ENCODE measurements around the gene GJC1. TPM values are rescaled to one million over a fixed set of nuclear protein-coding genes. Genes with fewer than 3 reads are reported as not detected.

Gene GJC1
- polyA plus RNA-seq, 2 of the 4 experiments (the other 2 are of a cell fraction): 21.2 to 22.1 TPM

DNA sequence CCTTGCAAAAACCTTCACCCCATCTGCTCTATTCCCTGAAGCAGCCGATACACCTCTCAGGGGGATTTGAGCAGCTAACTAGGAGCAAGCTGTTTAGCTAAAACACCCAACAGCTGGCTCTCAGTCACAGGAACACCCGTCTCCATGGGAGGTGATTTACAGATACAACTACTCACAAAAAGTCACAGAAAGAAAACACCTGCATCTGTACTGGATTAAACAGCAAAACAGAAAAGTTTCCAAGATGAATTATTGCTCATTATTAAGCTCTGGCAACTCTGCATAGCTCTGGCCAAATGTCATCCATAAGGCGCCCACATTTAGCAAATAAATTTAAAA is 22.3 kb downstream of the GJC1 start:
- H3K27ac ChIP-seq: no peak overlapping the region
- H3K9me3 ChIP-seq: no peaks in the 10 kb centered on the region
- 80% methylated on average over 3 of the region's 3 CpGs for WGBS (ENCODE audit: missing lambda C conversion rate)
- 0 out of 3 replicates have a peak overlapping the region, but pooled peaks have one; percentile 2 for H3K4me2 ChIP-seq
- TF ChIP-seq TP53 (CRISPR knock-in tag; IDR thresholded peaks at IDR 0.05) (no peak), FOSB (CRISPR knock-in tag; IDR thresholded peaks at IDR 0.05) (no peak), EHF (CRISPR knock-in tag; IDR thresholded peaks at IDR 0.05) (no peak), RAD21 (conservative IDR thresholded peaks at IDR 0.05 in 1 of 2, IDR thresholded peaks at IDR 0.05 in 1 of 2) (no peak), PHF8 (IDR thresholded peaks at IDR 0.05; ENCODE audit: borderline replicate concordance, low read depth) (no peak), RARB (CRISPR knock-in tag; IDR thresholded peaks at IDR 0.05) (no peak), HOXB5 (CRISPR knock-in tag; IDR thresholded peaks at IDR 0.05) (no peak), NPAS2 (CRISPR knock-in tag; IDR thresholded peaks at IDR 0.05; ENCODE audit: borderline replicate concordance) (no peak), RFX5 (IDR thresholded peaks at IDR 0.05) (no peak), RNF2 (IDR thresholded peaks at IDR 0.05; ENCODE audit: borderline replicate concordance, low read depth) (no peak), KDM5A (IDR thresholded peaks at IDR 0.05) (no peak), CEBPB (IDR thresholded peaks at IDR 0.05) (no peak), CBX8 (IDR thresholded peaks at IDR 0.05) (no peak), ZNF302 (CRISPR knock-in tag; IDR thresholded peaks at IDR 0.05) (no peak), POLR2AphosphoS2 (conservative IDR thresholded peaks at IDR 0.05; ENCODE audit: low read length) (no peak), NFE2L2 (conservative IDR thresholded peaks at IDR 0.05; ENCODE audit: low read length) (no peak), FOSL2 (IDR thresholded peaks at IDR 0.05) (no peak), FOSL2 (CRISPR knock-in tag; IDR thresholded peaks at IDR 0.05) (no peak)
- TF ChIP-seq, protein P1, sequence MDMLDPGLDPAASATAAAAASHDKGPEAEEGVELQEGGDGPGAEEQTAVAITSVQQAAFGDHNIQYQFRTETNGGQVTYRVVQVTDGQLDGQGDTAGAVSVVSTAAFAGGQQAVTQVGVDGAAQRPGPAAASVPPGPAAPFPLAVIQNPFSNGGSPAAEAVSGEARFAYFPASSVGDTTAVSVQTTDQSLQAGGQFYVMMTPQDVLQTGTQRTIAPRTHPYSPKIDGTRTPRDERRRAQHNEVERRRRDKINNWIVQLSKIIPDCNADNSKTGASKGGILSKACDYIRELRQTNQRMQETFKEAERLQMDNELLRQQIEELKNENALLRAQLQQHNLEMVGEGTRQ (IDR thresholded peaks at IDR 0.05): no peak
- TF ChIP-seq, protein P2, sequence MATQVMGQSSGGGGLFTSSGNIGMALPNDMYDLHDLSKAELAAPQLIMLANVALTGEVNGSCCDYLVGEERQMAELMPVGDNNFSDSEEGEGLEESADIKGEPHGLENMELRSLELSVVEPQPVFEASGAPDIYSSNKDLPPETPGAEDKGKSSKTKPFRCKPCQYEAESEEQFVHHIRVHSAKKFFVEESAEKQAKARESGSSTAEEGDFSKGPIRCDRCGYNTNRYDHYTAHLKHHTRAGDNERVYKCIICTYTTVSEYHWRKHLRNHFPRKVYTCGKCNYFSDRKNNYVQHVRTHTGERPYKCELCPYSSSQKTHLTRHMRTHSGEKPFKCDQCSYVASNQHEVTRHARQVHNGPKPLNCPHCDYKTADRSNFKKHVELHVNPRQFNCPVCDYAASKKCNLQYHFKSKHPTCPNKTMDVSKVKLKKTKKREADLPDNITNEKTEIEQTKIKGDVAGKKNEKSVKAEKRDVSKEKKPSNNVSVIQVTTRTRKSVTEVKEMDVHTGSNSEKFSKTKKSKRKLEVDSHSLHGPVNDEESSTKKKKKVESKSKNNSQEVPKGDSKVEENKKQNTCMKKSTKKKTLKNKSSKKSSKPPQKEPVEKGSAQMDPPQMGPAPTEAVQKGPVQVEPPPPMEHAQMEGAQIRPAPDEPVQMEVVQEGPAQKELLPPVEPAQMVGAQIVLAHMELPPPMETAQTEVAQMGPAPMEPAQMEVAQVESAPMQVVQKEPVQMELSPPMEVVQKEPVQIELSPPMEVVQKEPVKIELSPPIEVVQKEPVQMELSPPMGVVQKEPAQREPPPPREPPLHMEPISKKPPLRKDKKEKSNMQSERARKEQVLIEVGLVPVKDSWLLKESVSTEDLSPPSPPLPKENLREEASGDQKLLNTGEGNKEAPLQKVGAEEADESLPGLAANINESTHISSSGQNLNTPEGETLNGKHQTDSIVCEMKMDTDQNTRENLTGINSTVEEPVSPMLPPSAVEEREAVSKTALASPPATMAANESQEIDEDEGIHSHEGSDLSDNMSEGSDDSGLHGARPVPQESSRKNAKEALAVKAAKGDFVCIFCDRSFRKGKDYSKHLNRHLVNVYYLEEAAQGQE (IDR thresholded peaks at IDR 0.05): no peak
- TF ChIP-seq, protein P3, sequence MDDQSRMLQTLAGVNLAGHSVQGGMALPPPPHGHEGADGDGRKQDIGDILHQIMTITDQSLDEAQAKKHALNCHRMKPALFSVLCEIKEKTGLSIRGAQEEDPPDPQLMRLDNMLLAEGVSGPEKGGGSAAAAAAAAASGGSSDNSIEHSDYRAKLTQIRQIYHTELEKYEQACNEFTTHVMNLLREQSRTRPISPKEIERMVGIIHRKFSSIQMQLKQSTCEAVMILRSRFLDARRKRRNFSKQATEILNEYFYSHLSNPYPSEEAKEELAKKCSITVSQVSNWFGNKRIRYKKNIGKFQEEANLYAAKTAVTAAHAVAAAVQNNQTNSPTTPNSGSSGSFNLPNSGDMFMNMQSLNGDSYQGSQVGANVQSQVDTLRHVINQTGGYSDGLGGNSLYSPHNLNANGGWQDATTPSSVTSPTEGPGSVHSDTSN (IDR thresholded peaks at IDR 0.05): no peak
- ChIA-PET POLR2A (no interaction called here), CTCF (interaction anchor here (0.8 to 8.5 kb wide), 4 partner anchors 9 to 58 kb away, joined by 3 to 98 read pairs (median 15); no protein-coding TSS in a partner anchor)
- no peak for FAIRE-seq
- no peak overlapping the region for H3K4me3 ChIP-seq
- ATAC-seq: no peak
- no peak for DNase-seq (ENCODE audit: low read depth in 1 of 2, low spot score in 1 of 2)
- peaks cover 8% of the 10 kb centered on the region; the same call in 2 of the 3 replicates for H3K4me1 ChIP-seq

DNA sequence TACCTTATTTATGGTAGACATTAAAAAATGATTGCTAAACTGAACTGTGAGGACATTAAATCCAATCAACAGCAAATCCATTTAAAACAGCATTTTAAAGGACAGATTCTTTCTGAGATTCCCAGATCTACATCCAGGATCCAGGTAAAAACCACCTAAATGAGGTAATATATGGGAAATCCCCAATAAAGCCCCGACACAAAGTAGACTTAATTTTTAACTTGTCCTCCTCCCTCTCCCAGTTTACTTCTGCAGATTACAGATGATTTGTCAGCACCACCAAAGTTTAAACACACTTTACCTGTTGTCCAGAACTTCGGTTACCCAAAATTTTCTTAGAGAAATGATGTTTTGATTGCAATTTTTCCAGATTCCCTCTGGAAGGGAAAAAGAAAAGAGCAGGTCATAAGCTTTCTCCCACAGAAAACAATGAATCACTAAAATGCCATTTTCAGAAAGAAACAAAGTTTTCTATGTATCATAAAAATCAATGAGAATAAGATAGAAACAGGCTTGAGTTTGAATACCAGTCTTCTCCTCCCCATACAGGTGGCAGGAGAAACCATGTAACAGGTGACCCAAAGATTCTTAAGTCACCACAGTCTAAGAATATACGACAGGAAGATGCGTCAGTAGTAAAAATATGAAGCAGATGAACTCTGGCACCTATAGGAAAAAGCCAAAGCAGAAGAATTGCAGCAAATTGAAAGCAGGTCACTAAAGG is 22.8 kb downstream of the GJC1 start:
- Histone ChIP-seq H3K4me1 (peaks cover 8% of the 10 kb centered on the region; the same call in 2 of the 3 replicates), H3K4me3 (no peak overlapping the region), H3K27ac (no peak overlapping the region), H3K9me3 (no peaks in the 10 kb centered on the region), H3K4me2 (0 out of 3 replicates have a peak overlapping the region, but pooled peaks have one; percentile 2)
- DNase-seq (ENCODE audit: low read depth in 1 of 2, low spot score in 1 of 2) (no peak), ATAC-seq (no peak), FAIRE-seq (no peak)
- CTCF ChIA-PET: interaction anchor here (0.7 to 8.5 kb wide), 7 partner anchors 9 to 59 kb away, joined by 3 to 98 read pairs (median 5); no protein-coding TSS in a partner anchor
- POLR2A ChIA-PET: no interaction called here
- 61% methylated on average over 4 of the region's 4 CpGs for WGBS (ENCODE audit: missing lambda C conversion rate)
- TF ChIP-seq HEYL (CRISPR knock-in tag; IDR thresholded peaks at IDR 0.05) (no peak), NR3C1 (IDR thresholded peaks at IDR 0.05) (no peak), KDM1A (IDR thresholded peaks at IDR 0.05; ENCODE audit: low read depth) (no peak)
